ENCODE data around the gene SFN.

The SFN gene

GRCh38 chr1:26911399-26912146 is 48.6 kb downstream of the SFN start:
- in situ Hi-C loops (cut with MboI; ENCODE audit: low pct_unique_long_range_greater_than_20kb, low sequenced_read_pairs, unreplicated experiment), result no loop called here
- DNase-seq (ENCODE audit: low spot score), result no peak

GRCh38 chr1:26912147-26912490 is 49.2 kb downstream of the SFN start:
- DNase-seq (ENCODE audit: low spot score), result no peak
- TF ChIP-seq CTCF (IDR thresholded peaks at IDR 0.05; ENCODE audit: extremely low read depth, insufficient read depth, missing control alignments), result no peak
- in situ Hi-C loops (cut with MboI; ENCODE audit: low pct_unique_long_range_greater_than_20kb, low sequenced_read_pairs, unreplicated experiment), result no loop called here

More at GRCh38 chr1:26911399-26912146, 48.6 kb downstream of the SFN start:
- TF ChIP-seq CTCF (IDR thresholded peaks at IDR 0.05; ENCODE audit: extremely low read depth, insufficient read depth, missing control alignments), result no peak

GRCh38 chr1:26913389-26913753 is 50.4 kb downstream of the SFN start:
- in situ Hi-C loops (cut with MboI; ENCODE audit: low pct_unique_long_range_greater_than_20kb, low sequenced_read_pairs, unreplicated experiment), result no loop called here
- TF ChIP-seq CTCF (IDR thresholded peaks at IDR 0.05; ENCODE audit: extremely low read depth, insufficient read depth, missing control alignments), result no peak
- no peak for DNase-seq (ENCODE audit: low spot score)
